Left renal pelvis (tissue), 4 donors: ENCODE data around the gene PNRC1. TPM values are rescaled to one million over a fixed set of nuclear protein-coding genes. Genes with fewer than 3 reads are reported as not detected.
"Not testable (repeated sequence)": the region's sequence is repeated elsewhere in the genome, so short reads cannot be mapped to it uniquely, and the experiment has no call there.

ENCODE experiments used
- DNase-seq, 4 donors: peaks; one replicate each; pipeline ENCODE4 v3.0.0-alpha.2; 2013; ENCODE audit warnings: low read depth in 4 of 4, low spot score in 3 of 4
- polyA plus RNA-seq, 4 donors: library from polyadenylated mRNA; unstranded; fragments of 120-200 nt; gene quantifications; one replicate each; pipeline ENCODE4 v1.2.1, GENCODE V29; 2013; ENCODE audit not compliant: insufficient read length in 4 of 4

PNRC1 gene
- polyA plus RNA-seq: 100 to 1,000 TPM; 118 to 178 (median 132) TPM

GRCh38 chr6:89080281-89081128 is at the start of gene PNRC1:
Gene PNRC1, plus strand, starts transcription at chr6:89080751. Its CDS starts 144 bp downstream, at chr6:89080895.
- DNase-seq: peak; percentile 95 to 98 (median 98)

GRCh38 chr6:89032599-89032998 is 48.0 kb upstream of the PNRC1 start:
- no peak for DNase-seq

GRCh38 chr6:89033461-89033860 is 47.1 kb upstream of the PNRC1 start:
- DNase-seq: no peak

GRCh38 chr6:89034116-89034515 is 46.4 kb upstream of the PNRC1 start:
- DNase-seq: not testable (repeated sequence)

GRCh38 chr6:89034586-89035251 is 45.8 kb upstream of the PNRC1 start:
- no peak for DNase-seq

GRCh38 chr6:89035252-89036101 is 45.1 kb upstream of the PNRC1 start:
- peak; percentile 48 to 75 (median 55) for DNase-seq

- DNase-seq: no peak
Measured at GRCh38 chr6:89037141-89037900, 43.2 kb upstream of the PNRC1 start.

- DNase-seq: not testable (repeated sequence)
Measured at GRCh38 chr6:89037901-89038293, 42.7 kb upstream of the PNRC1 start.

- DNase-seq: no peak
Measured at GRCh38 chr6:89042664-89043063, 37.9 kb upstream of the PNRC1 start.

- no peak for DNase-seq
Measured at GRCh38 chr6:89044328-89045010, 36.1 kb upstream of the PNRC1 start.

GRCh38 chr6:89045011-89045387 is 35.6 kb upstream of the PNRC1 start:
- no peak for DNase-seq

GRCh38 chr6:89045576-89045975 is 35.0 kb upstream of the PNRC1 start:
- DNase-seq: no peak

GRCh38 chr6:89047473-89047872 is 33.1 kb upstream of the PNRC1 start:
- no peak for DNase-seq

- no peak for DNase-seq
Measured at GRCh38 chr6:89048288-89048923, 32.1 kb upstream of the PNRC1 start.

- no peak for DNase-seq
Measured at GRCh38 chr6:89048985-89049384, 31.6 kb upstream of the PNRC1 start.

GRCh38 chr6:89050155-89050554 is 30.4 kb upstream of the PNRC1 start:
- no peak for DNase-seq

- no peak for DNase-seq
Measured at GRCh38 chr6:89050697-89051096, 29.9 kb upstream of the PNRC1 start.

- DNase-seq: no peak
Measured at GRCh38 chr6:89051676-89052075, 28.9 kb upstream of the PNRC1 start.

GRCh38 chr6:89054208-89054607 is 26.3 kb upstream of the PNRC1 start:
- no peak for DNase-seq
